GM06990 (cell line): ENCODE measurements around the gene INF2.

Source experiments
- DNase-seq: peaks from one replicate; pipeline ENCODE4 v3.0.0-alpha.2; 2011; ENCODE audit not compliant: insufficient read length; ENCODE audit errors: extremely low read depth
- H3K27me3 ChIP-seq: replicated peaks from 2 replicates; pipeline ENCODE4 v1.6.0; 2011; ENCODE audit warnings: low read length; ENCODE audit not compliant: control insufficient read depth, insufficient read depth
- H3K36me3 ChIP-seq: 2 replicates; pipeline ENCODE4 v1.5.1; 2011; ENCODE audit warnings: low read length; ENCODE audit not compliant: control insufficient read depth, insufficient read depth
- H3K4me3 ChIP-seq: replicated peaks from 2 replicates; pipeline ENCODE4 v1.5.1; 2011; ENCODE audit warnings: low read depth, mild to moderate bottlenecking, control low read depth, low read length
- TF ChIP-seq, protein P1 (sequence below): IDR thresholded peaks from 2 replicates; pipeline ENCODE4 v1.5.1; 2011; ENCODE audit warnings: low read length, control low read depth, mild to moderate bottlenecking, inconsistent platforms; ENCODE audit not compliant: insufficient read depth, poor library complexity, severe bottlenecking

INF2 gene

DNA sequence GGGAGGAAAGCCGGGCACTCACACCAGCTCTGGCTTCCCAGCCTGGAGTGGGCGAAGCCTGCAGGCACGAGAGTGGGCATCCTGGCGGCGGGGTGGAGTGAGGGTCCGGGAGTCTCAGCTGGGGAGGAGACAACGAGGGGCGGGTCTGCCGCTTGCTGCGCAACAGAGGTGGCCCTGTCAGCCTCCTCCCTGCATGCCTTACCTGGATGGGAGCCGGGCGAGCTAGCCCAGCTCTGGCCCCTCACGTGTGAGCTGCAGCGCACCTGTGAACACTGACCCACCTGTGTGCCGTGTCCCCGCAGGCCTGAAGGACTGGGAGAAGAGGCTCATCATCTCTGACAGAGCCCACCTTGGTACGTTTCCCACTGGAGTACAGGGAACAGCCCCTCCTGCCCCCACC lies 49.6 kb downstream of the INF2 start:
- no peak for DNase-seq
- peaks cover 1% of the 10 kb centered on the region; the same call in 1 of the 2 replicates for H3K27me3 ChIP-seq
- TF ChIP-seq, protein P1, sequence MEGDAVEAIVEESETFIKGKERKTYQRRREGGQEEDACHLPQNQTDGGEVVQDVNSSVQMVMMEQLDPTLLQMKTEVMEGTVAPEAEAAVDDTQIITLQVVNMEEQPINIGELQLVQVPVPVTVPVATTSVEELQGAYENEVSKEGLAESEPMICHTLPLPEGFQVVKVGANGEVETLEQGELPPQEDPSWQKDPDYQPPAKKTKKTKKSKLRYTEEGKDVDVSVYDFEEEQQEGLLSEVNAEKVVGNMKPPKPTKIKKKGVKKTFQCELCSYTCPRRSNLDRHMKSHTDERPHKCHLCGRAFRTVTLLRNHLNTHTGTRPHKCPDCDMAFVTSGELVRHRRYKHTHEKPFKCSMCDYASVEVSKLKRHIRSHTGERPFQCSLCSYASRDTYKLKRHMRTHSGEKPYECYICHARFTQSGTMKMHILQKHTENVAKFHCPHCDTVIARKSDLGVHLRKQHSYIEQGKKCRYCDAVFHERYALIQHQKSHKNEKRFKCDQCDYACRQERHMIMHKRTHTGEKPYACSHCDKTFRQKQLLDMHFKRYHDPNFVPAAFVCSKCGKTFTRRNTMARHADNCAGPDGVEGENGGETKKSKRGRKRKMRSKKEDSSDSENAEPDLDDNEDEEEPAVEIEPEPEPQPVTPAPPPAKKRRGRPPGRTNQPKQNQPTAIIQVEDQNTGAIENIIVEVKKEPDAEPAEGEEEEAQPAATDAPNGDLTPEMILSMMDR, result no peak

DNA sequence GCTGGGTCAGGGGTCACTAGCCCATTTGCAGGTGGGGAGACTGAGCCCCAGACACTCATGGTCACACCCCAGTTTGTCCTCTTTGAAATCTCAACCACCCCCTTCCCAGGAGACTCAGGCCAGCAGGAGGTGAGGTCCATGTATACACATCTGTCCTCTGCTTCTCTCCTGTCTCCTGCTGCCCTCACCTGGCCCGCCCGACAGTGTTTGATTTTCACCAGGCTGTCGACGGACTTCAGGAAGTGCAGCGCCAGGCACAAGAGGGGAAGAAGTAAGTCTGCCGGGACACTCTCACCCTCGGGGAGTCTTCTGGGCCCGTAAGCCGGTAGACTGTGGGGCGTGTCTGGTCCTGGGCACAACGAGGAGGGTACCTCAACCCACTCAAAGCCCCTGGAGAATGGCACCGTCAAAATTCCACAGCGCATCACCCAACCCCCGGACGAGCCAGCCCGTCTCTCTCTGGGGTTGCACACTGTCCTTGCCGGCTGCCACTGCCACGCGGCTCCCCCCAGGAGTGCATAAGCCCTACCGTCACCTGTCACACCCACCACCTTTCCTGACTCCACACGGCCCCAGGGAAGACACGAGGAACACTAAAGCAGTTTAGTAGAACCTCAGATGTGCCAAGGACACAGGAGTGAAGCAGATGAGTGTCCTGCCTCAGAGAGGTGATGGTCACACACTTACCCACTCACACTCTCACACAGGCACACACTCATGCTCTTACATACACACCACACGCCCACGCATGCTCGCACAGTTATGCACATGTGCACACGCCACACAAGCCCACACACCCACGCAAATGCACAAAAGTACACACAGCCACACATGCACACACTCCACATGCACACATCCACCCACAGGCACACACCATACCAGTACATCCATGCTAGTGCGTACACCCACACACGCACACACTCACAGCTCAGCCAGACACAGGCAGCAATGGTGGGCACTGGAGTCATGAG lies 50.4 kb downstream of the INF2 start:
- DNase-seq, result no peak

More for the DNA sequence above, 49.6 kb downstream of the INF2 start:
- Histone ChIP-seq H3K4me3 (no peak overlapping the region), H3K36me3 (no peaks in the 10 kb centered on the region)

DNA sequence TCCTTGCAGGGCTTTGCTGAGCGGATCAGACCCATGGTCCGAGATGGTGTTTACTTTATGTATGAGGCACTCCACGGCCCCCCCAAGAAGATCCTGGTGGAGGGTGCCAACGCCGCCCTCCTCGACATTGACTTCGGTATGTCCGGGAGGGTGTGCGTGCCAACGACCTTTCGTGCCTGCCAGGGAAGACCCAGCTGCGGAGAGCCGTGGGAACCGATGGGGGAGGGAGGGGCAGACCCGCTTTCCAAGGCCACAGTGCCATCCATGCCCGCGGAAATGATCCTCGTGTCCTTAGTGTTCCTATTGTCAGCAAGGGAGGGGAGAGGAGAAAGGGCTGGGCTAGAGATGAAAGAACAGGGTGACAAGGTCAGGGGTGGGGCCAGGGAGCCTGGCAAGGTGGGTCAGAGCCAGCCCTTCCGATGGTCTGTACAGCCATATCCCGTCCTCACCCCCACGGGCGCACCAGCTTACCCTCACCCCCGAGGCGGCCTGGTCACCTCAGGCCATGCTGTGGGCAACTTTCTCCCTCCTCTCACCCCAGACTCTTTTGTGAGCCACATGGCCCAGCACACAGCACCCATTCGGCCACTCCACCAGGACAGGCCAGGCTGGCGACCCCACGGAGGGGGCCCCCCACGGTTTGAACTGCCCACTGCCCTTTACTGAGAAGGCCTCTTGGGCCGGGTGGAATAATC lies 51.8 kb downstream of the INF2 start:
- TF ChIP-seq, protein P1, result no peak

More for the DNA sequence above, 50.4 kb downstream of the INF2 start:
- Histone ChIP-seq H3K36me3 (no peaks in the 10 kb centered on the region), H3K4me3 (no peak overlapping the region), H3K27me3 (peaks cover 1% of the 10 kb centered on the region; the same call in 1 of the 2 replicates)
- TF ChIP-seq, protein P1, result no peak

DNA sequence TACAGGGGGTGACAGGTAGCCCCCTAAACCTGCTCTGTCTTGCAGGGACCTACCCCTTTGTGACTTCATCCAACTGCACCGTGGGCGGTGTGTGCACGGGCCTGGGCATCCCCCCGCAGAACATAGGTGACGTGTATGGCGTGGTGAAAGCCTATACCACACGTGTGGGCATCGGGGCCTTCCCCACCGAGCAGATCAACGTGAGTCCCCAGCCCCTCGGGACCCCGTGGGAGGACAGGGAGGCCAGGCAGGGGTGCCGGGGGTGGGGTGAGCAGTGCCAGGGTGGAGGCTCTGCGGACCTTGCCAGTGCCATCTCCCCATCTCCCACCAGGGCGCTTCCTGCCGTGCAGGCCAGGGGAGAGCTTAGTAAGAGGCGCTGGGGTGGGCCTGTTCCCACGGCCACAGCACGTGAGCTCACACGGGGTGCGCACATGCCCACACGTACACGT lies 52.4 kb downstream of the INF2 start:
- Histone ChIP-seq H3K27me3 (no peaks in the 10 kb centered on the region), H3K36me3 (no peaks in the 10 kb centered on the region), H3K4me3 (no peak overlapping the region)
- DNase-seq, result no peak
- TF ChIP-seq, protein P1, result no peak

More for the DNA sequence above, 51.8 kb downstream of the INF2 start:
- DNase-seq, result no peak
- Histone ChIP-seq H3K36me3 (no peaks in the 10 kb centered on the region), H3K4me3 (no peak overlapping the region), H3K27me3 (no peaks in the 10 kb centered on the region)

DNA sequence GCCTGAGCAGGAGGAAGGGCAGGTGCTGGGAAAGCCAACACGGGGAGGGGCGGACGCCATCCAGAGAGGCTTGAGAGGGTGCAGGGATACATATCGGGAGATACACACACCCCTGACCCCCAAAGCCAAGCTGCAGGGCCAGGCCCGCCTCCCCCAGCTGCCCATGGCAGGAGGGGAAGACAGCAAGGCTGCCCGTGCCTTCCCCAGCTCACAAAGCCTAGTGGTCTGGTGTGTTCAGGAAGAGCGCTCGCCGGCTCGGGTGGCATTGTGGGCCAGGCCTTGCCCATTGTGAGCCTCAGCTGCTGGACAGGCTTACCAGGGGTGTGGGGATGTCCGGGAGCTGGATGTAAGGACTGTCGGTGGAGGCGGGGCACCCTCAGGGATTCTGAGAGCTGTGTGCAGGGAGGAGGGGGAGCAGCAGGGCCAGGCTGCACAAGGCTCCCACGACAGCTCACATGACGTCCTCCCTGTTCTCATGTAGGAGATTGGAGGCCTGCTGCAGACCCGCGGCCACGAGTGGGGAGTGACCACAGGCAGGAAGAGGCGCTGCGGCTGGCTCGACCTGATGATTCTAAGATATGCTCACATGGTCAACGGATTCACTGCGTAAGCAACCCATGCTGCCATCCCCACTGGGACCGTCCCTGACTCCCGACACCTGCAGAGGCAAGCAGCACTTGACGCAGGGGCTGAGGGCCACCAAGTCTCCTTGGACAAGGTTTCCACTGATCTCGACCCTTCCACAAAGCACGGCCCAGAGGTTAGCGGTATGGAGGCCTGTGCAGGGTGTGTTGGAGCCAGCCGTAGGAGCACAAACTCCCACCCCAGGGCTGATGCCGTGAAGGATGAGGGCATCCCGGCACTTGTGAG lies 53.4 kb downstream of the INF2 start:
- Histone ChIP-seq H3K27me3 (no peaks in the 10 kb centered on the region), H3K4me3 (no peak overlapping the region), H3K36me3 (no peaks in the 10 kb centered on the region)
- TF ChIP-seq, protein P1, result no peak
- no peak for DNase-seq
